HepG2 (cell line): ENCODE measurements around the gene DYNC1LI2. TPM values are rescaled to one million over a fixed set of nuclear protein-coding genes. Genes with fewer than 3 reads are reported as not detected.

Experiments used
- ATAC-seq: fragments of 200-7000 bp; cut with Tn5 transposase; 3 replicates; pipeline ENCODE4 v1.9.1; 2020; ENCODE audit warnings: mild to moderate bottlenecking, moderate library complexity
- BruUV-seq: library from RNA; stranded (reverse); fragments of 400-500 nt; replicated peaks from 2 replicates; lab custom pipeline; 2021; lab: Mats Ljungman, UMichigan
- CTCF ChIA-PET: fragments of 300-600 bp; formaldehyde crosslinking; extraction: SDS; loops from one replicate; lab custom pipeline; 2021; ENCODE audit warnings: low total read pairs, inconsistent platforms, low intra/inter-chr PET ratio; lab: Yijun Ruan, JAX
- POLR2A ChIA-PET: fragments of 350-600 bp; sonication (Branson Sonifier 250); formaldehyde crosslinking; loops from one replicate; lab custom pipeline; 2020; ENCODE audit warnings: antibody characterized with exemption, inconsistent platforms; lab: Yijun Ruan, JAX
- DNase-seq: peaks from one replicate; pipeline ENCODE4 v3.0.0-alpha.2; 2015; ENCODE audit warnings: low spot score
- FAIRE-seq: peaks from 3 replicates; lab custom pipeline; 2011; peaks lifted over from hg19 to GRCh38; lab: Jason Lieb, UNC
- H2AFZ ChIP-seq: one replicate; pipeline ENCODE4 v1.6.1; 2011; ENCODE audit warnings: low read length, inconsistent platforms
- H3K27ac ChIP-seq: fragments of 300-600 bp; 3 replicates; pipeline ENCODE4 v1.8.0; 2011; ENCODE audit warnings: mixed run types, mild to moderate bottlenecking, mixed read lengths, low read length, inconsistent platforms; ENCODE audit not compliant: insufficient read depth; ENCODE audit errors: extremely low read length
- H3K27me3 ChIP-seq, 2 experiments: fragments of 200-600 bp in 1 of 2; 2 replicates in 1 of 2; 3 replicates in 1 of 2; pipeline versions ENCODE4 v1.6.0 to v1.8.0; 2011; ENCODE audit warnings: low read length in 2 of 2, mild to moderate bottlenecking in 2 of 2, moderate library complexity in 2 of 2, inconsistent platforms in 1 of 2; ENCODE audit not compliant: insufficient read depth in 2 of 2, control insufficient read depth in 1 of 2
- H3K36me3 ChIP-seq, 2 experiments: fragments of 200-600 bp in 1 of 2; replicated peaks in 1 of 2; 2 replicates in 1 of 2; 3 replicates in 1 of 2; pipeline versions ENCODE4 v1.5.1 to v1.8.0; 2011; ENCODE audit warnings: low read length in 2 of 2, inconsistent platforms in 1 of 2; ENCODE audit not compliant: insufficient read depth in 2 of 2, control insufficient read depth in 1 of 2
- H3K4me1 ChIP-seq: 2 replicates; pipeline ENCODE4 v1.5.1; 2012; ENCODE audit warnings: low read length, inconsistent platforms; ENCODE audit not compliant: insufficient read depth
- H3K4me2 ChIP-seq: 2 replicates; pipeline ENCODE4 v1.6.0; 2011; ENCODE audit warnings: low read depth, low read length, inconsistent platforms
- H3K4me3 ChIP-seq, 3 experiments: fragments of 200-600 bp in 1 of 3; sonication (generic), shearing (Covaris generic) in 1 of 3; replicated peaks in 1 of 3; 2 replicates each; pipeline ENCODE4 v1.5.1; 2011 to 2016; ENCODE audit warnings: low read length in 3 of 3, inconsistent platforms in 2 of 3, low read depth in 2 of 3, mild to moderate bottlenecking in 2 of 3, control low read depth in 1 of 3, mixed read lengths in 1 of 3; ENCODE audit not compliant: insufficient read depth in 1 of 3
- H3K79me2 ChIP-seq: one replicate; pipeline ENCODE4 v1.6.1; 2011; ENCODE audit warnings: low read length, inconsistent platforms; ENCODE audit not compliant: insufficient read depth
- H3K9ac ChIP-seq: 2 replicates; pipeline ENCODE4 v1.6.0; 2011; ENCODE audit warnings: mild to moderate bottlenecking, low read depth, low read length, inconsistent platforms; ENCODE audit not compliant: insufficient read depth
- H3K9me3 ChIP-seq: 2 replicates; pipeline ENCODE4 v1.5.1; 2012; ENCODE audit warnings: mild to moderate bottlenecking, low read length
- H4K20me1 ChIP-seq: 2 replicates; pipeline ENCODE4 v1.6.0; 2011; ENCODE audit warnings: inconsistent platforms, mild to moderate bottlenecking, low read length, moderate library complexity; ENCODE audit not compliant: insufficient read depth
- HDAC1 ChIP-seq: sonication (generic); formaldehyde crosslinking; IDR thresholded peaks from 2 replicates; pipeline ENCODE4 v1.5.1; 2020; ENCODE audit warnings: mild to moderate bottlenecking, missing genetic modification reagents
- ZNF558 ChIP-seq: sonication (generic); formaldehyde crosslinking; IDR thresholded peaks from 2 replicates; pipeline ENCODE4 v1.9.0; 2022; ENCODE audit warnings: mild to moderate bottlenecking, missing genetic modification reagents, borderline replicate concordance
- ZNF709 ChIP-seq: sonication (generic); formaldehyde crosslinking; IDR thresholded peaks from 2 replicates; pipeline ENCODE4 v1.5.0; 2020; ENCODE audit warnings: mild to moderate bottlenecking, missing genetic modification reagents
- WGBS: methylation state at CpG from one replicate; pipeline ENCODE4 v1.1.6; 2017; ENCODE audit warnings: low lambda C conversion rate; 5-methylcytosine and 5-hydroxymethylcytosine counted together
- in situ Hi-C: cut with HindIII; loops from 2 replicates; pipeline ENCODE4 v1.10.0; 2017; ENCODE audit warnings: low pct_unique_long_range_greater_than_20kb; ENCODE audit not compliant: extremely low pct_ligation_motif_present
- intact Hi-C: fragments of 100-400 bp; cut with micrococcal nuclease; formaldehyde crosslinking; loops from one replicate; pipeline ENCODE4 v1.10.0; 2022; ENCODE audit not compliant: unreplicated experiment
- polyA plus RNA-seq, 8 experiments: library from polyadenylated mRNA; depleted of rRNA in 3 of 8; stranded (reverse) in 7 of 8; unstranded in 1 of 8; fragments of >200 nt; fragmentation: Illumina TruSeq in 4 of 8; extraction: Trizol in 4 of 8; gene quantifications; 2 replicates each; pipeline versions ENCODE4 v1.2.1 to v1.2.3, GENCODE V29; 2011 to 2016; ENCODE audit warnings: low read depth in 4 of 8, missing spikeins in 1 of 8, mixed read lengths in 1 of 8; ENCODE audit not compliant: insufficient read depth in 1 of 8
- total RNA-seq, 5 experiments: library from RNA; depleted of rRNA; stranded (reverse); fragments of >200 nt; fragmentation: Illumina TruSeq; extraction: Trizol; gene quantifications; 2 replicates each; pipeline ENCODE4 v1.2.3, GENCODE V29; 2016; ENCODE audit warnings: low read depth in 1 of 5
- TF ChIP-seq, protein P1 (sequence below), 2 experiments: sonication (generic) in 1 of 2; formaldehyde crosslinking in 1 of 2; IDR thresholded peaks; 2 replicates each; pipeline versions ENCODE4 v1.6.1 to v1.9.0; 2014 to 2022; ENCODE audit warnings: antibody characterized with exemption in 1 of 2, borderline replicate concordance in 1 of 2, inconsistent platforms in 1 of 2, low read depth in 1 of 2, missing genetic modification reagents in 1 of 2

The DYNC1LI2 gene
- total and polyA plus RNA-seq, 2 of the 13 experiments (the other 11 are each of a cell fraction or from before 2014, with no cell fraction given): 65.5 to 135 TPM

DNA sequence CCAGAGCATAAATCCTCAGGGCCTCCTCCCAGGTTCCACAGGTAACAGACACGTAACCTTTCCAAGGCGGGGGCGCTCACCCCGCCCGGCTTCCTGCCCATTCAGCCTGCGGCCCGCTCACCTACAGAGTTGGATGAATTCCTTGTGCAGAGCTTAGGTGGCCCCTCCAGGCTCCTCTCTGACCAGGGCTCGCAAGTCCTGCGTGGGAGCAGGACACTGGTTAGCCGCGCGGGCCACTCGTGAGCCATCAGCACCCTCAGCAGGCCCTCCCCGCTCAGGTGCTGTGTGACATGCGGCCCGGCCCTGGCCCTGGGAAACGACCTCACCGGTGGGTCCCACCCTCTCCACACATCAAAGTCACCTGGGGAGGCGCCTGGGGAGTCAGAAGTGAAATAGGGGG is 49.4 kb upstream of the DYNC1LI2 start:
- CTCF ChIA-PET: no interaction called here
- no peaks in the 10 kb centered on the region for H3K79me2 ChIP-seq
- TF ChIP-seq ZNF558 (CRISPR knock-in tag) (no peak), HDAC1 (CRISPR knock-in tag) (no peak), ZNF709 (CRISPR knock-in tag) (no peak)
- TF ChIP-seq, protein P1, sequence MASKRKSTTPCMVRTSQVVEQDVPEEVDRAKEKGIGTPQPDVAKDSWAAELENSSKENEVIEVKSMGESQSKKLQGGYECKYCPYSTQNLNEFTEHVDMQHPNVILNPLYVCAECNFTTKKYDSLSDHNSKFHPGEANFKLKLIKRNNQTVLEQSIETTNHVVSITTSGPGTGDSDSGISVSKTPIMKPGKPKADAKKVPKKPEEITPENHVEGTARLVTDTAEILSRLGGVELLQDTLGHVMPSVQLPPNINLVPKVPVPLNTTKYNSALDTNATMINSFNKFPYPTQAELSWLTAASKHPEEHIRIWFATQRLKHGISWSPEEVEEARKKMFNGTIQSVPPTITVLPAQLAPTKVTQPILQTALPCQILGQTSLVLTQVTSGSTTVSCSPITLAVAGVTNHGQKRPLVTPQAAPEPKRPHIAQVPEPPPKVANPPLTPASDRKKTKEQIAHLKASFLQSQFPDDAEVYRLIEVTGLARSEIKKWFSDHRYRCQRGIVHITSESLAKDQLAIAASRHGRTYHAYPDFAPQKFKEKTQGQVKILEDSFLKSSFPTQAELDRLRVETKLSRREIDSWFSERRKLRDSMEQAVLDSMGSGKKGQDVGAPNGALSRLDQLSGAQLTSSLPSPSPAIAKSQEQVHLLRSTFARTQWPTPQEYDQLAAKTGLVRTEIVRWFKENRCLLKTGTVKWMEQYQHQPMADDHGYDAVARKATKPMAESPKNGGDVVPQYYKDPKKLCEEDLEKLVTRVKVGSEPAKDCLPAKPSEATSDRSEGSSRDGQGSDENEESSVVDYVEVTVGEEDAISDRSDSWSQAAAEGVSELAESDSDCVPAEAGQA (IDR thresholded peaks at IDR 0.05; ENCODE audit: low read depth): no peak
- TF ChIP-seq, protein P1 (CRISPR knock-in tag; IDR thresholded peaks at IDR 0.05; ENCODE audit: borderline replicate concordance): no peak
- DNase-seq (no peak), ATAC-seq (peak; percentile 66), FAIRE-seq (no peak)
- H3K4me2 ChIP-seq: no peak overlapping the region
- POLR2A ChIA-PET: no interaction called here
- H4K20me1 ChIP-seq: no peaks in the 10 kb centered on the region
- in situ Hi-C loops (no loop called here), intact Hi-C loops (no loop called here)
- no peak overlapping the region for H3K4me3 ChIP-seq
- WGBS: 94% methylated on average over 19 of the region's 19 CpGs
- no peaks in the 10 kb centered on the region for H3K27me3 ChIP-seq
- H3K27ac ChIP-seq: no peak overlapping the region
- no peak overlapping the region for H2AFZ ChIP-seq
- H3K9me3 ChIP-seq: no peaks in the 10 kb centered on the region
- H3K4me1 ChIP-seq: no peaks in the 10 kb centered on the region
- peaks cover 11 to 14% of the 10 kb centered on the region in 2 experiments for H3K36me3 ChIP-seq
- no peak overlapping the region for H3K9ac ChIP-seq
- no TSS peak for BruUV-seq
